Measurements from ENCODE around the gene EMC9.
A peak's percentile ranks its signal among the peaks of the same experiment; 100 is the strongest.

The EMC9 gene

GRCh38 chr14:24164518-24164991 is 23.2 kb upstream of the EMC9 start:
- no peaks in the 10 kb centered on the region for H3K27me3 ChIP-seq (ENCODE audit: control insufficient read depth, insufficient read depth, low read length)
- H3K27ac ChIP-seq = no peak overlapping the region
- peaks cover 6% of the 10 kb centered on the region for H3K4me1 ChIP-seq
- no peaks in the 10 kb centered on the region for H3K36me3 ChIP-seq (ENCODE audit: control insufficient read depth, insufficient read depth, low read length)
- H3K9me3 ChIP-seq (ENCODE audit: control insufficient read depth, low read length) = no peaks in the 10 kb centered on the region
- H3K9ac ChIP-seq = no peak overlapping the region
- no peak overlapping the region for H3K4me2 ChIP-seq (ENCODE audit: low read length)
- no peak overlapping the region for H2AFZ ChIP-seq
- no peak for TF ChIP-seq CTCF (IDR thresholded peaks at IDR 0.05)
- H3K4me3 ChIP-seq (ENCODE audit: low read depth, low read length) = no peak overlapping the region
- H3K79me2 ChIP-seq = peaks cover 5% of the 10 kb centered on the region

DNA sequence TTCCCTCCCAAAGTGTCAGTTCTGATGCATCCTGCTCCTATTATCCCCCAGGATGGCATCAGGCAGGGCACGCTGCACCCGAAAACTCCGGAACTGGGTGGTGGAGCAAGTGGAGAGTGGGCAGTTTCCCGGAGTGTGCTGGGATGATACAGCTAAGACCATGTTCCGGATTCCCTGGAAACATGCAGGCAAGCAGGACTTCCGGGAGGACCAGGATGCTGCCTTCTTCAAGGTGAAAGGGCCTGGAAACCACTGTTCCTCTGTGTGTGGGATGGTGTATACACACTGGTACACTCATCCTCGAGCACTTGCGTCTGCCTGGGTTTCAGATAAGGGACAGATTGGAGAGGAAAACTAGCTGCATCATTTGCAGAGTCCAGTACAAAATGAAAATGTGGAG is 20.7 kb upstream of the EMC9 start:
- H3K4me1 ChIP-seq = peaks cover 6% of the 10 kb centered on the region
- H3K27me3 ChIP-seq (ENCODE audit: control insufficient read depth, insufficient read depth, low read length) = no peaks in the 10 kb centered on the region
- no peak for TF ChIP-seq CTCF (IDR thresholded peaks at IDR 0.05)
- peak overlapping the region; percentile 67 for H3K4me2 ChIP-seq (ENCODE audit: low read length)
- H3K36me3 ChIP-seq (ENCODE audit: control insufficient read depth, insufficient read depth, low read length) = no peaks in the 10 kb centered on the region
- H2AFZ ChIP-seq = no peak overlapping the region
- peak overlapping the region; percentile 69 for H3K4me3 ChIP-seq (ENCODE audit: low read depth, low read length)
- peaks cover 5% of the 10 kb centered on the region for H3K79me2 ChIP-seq
- no peak overlapping the region for H3K9ac ChIP-seq
- no peaks in the 10 kb centered on the region for H3K9me3 ChIP-seq (ENCODE audit: control insufficient read depth, low read length)
- peak overlapping the region; percentile 83 for H3K27ac ChIP-seq

GRCh38 chr14:24160850-24161804 is 19.7 kb upstream of the EMC9 start, which contains the start of gene IRF9:
IRF9 (plus strand) TSS chr14:24161265; CDS start chr14:24162145, 880 bp downstream.
- Histone ChIP-seq H3K4me1 (peaks cover 6% of the 10 kb centered on the region), H3K9ac (no peak within 1 kb of the TSS), H3K27ac (peak within 1 kb of the TSS; percentile 83), H2AFZ (peak within 1 kb of the TSS; percentile 43), H3K27me3 (ENCODE audit: control insufficient read depth, insufficient read depth, low read length) (no peaks in the 10 kb centered on the region), H3K9me3 (ENCODE audit: control insufficient read depth, low read length) (no peaks in the 10 kb centered on the region), H3K36me3 (ENCODE audit: control insufficient read depth, insufficient read depth, low read length) (no peaks in the 10 kb centered on the region), H3K79me2 (peaks cover 5% of the 10 kb centered on the region), H3K4me2 (ENCODE audit: low read length) (peak within 1 kb of the TSS; percentile 67), H3K4me3 (ENCODE audit: low read depth, low read length) (peak within 1 kb of the TSS; percentile 69)
- peak; percentile 99 for TF ChIP-seq CTCF (IDR thresholded peaks at IDR 0.05)

- peak overlapping the region; percentile 83 for H3K27ac ChIP-seq
- peak overlapping the region; percentile 43 for H2AFZ ChIP-seq
- no peaks in the 10 kb centered on the region for H3K36me3 ChIP-seq (ENCODE audit: control insufficient read depth, insufficient read depth, low read length)
- peaks cover 5% of the 10 kb centered on the region for H3K79me2 ChIP-seq
- peaks cover 6% of the 10 kb centered on the region for H3K4me1 ChIP-seq
- H3K4me3 ChIP-seq (ENCODE audit: low read depth, low read length) = no peak overlapping the region
- no peak overlapping the region for H3K9ac ChIP-seq
- no peak overlapping the region for H3K4me2 ChIP-seq (ENCODE audit: low read length)
- no peaks in the 10 kb centered on the region for H3K27me3 ChIP-seq (ENCODE audit: control insufficient read depth, insufficient read depth, low read length)
- no peak for TF ChIP-seq CTCF (IDR thresholded peaks at IDR 0.05)
- no peaks in the 10 kb centered on the region for H3K9me3 ChIP-seq (ENCODE audit: control insufficient read depth, low read length)
These were observed 19.1 kb upstream of the EMC9 start for GRCh38 chr14:24160499-24160849.
